Neural cell (in vitro differentiated cells): ENCODE measurements around the gene CPNE6. TPM values are rescaled to one million over a fixed set of nuclear protein-coding genes. Genes with fewer than 3 reads are reported as not detected.

ENCODE experiments used
- H2AFZ ChIP-seq: fragments of 200-600, 300-800 bp; sonication (generic), shearing (Covaris generic); 2 replicates; pipeline ENCODE4 v1.6.0; 2014; ENCODE audit warnings: low read depth, mild to moderate bottlenecking, antibody characterized with exemption, low read length, moderate library complexity
- H3F3A ChIP-seq: fragments of 200-600 bp; shearing (Covaris generic); 2 replicates; pipeline ENCODE4 v1.6.1; 2016; ENCODE audit warnings: mild to moderate bottlenecking, moderate library complexity, mixed read lengths, antibody characterized with exemption, low read length; ENCODE audit not compliant: insufficient read depth, poor library complexity, severe bottlenecking
- H3K27ac ChIP-seq: fragments of 200-600, 300-800 bp; sonication (generic), shearing (Covaris generic); 2 replicates; pipeline ENCODE4 v1.5.1; 2014; ENCODE audit warnings: mild to moderate bottlenecking, low read length, moderate library complexity
- H3K27me3 ChIP-seq: fragments of 300-800, 200-600 bp; sonication (generic), shearing (Covaris generic); 2 replicates; pipeline ENCODE4 v1.6.0; 2014; ENCODE audit warnings: mild to moderate bottlenecking, low read depth, low read length, moderate library complexity; ENCODE audit not compliant: insufficient read depth
- H3K36me3 ChIP-seq: fragments of 300-800, 200-600 bp; sonication (generic), shearing (Covaris generic); 2 replicates; pipeline ENCODE4 v1.5.1; 2014; ENCODE audit warnings: mild to moderate bottlenecking, antibody characterized with exemption, low read length, moderate library complexity; ENCODE audit not compliant: insufficient read depth
- H3K4me2 ChIP-seq: fragments of 300-800, 200-600 bp; sonication (generic), shearing (Covaris generic); 2 replicates; pipeline ENCODE4 v1.6.0; 2014; ENCODE audit warnings: mild to moderate bottlenecking, low read length
- H3K4me3 ChIP-seq: fragments of 300-800, 200-600 bp; sonication (generic), shearing (Covaris generic); 2 replicates; pipeline ENCODE4 v1.5.1; 2014; ENCODE audit warnings: mild to moderate bottlenecking, low read length, moderate library complexity
- H3K79me2 ChIP-seq: fragments of 200-600 bp; shearing (Covaris generic); replicated peaks from 2 replicates; pipeline ENCODE4 v1.6.0; 2014; ENCODE audit warnings: mild to moderate bottlenecking, low read length, moderate library complexity; ENCODE audit not compliant: insufficient read depth
- H3K9ac ChIP-seq: fragments of 300-800, 200-600 bp; sonication (generic), shearing (Covaris generic); 2 replicates; pipeline ENCODE4 v1.6.1; 2016; ENCODE audit warnings: mild to moderate bottlenecking, low read length, mixed read lengths
- H3K9me2 ChIP-seq: fragments of 200-600 bp; shearing (Covaris generic); 2 replicates; pipeline ENCODE4 v1.6.1; 2016; ENCODE audit warnings: mild to moderate bottlenecking, low read length, mixed read lengths; ENCODE audit not compliant: insufficient read depth
- H3K9me3 ChIP-seq: fragments of 200-600, 300-800 bp; sonication (generic), shearing (Covaris generic); 2 replicates; pipeline ENCODE4 v1.6.1; 2016; ENCODE audit warnings: mild to moderate bottlenecking, mixed run types, low read length, moderate library complexity, mixed read lengths
- H4K20me1 ChIP-seq: fragments of 200-600 bp; shearing (Covaris generic); 2 replicates; pipeline ENCODE4 v1.6.1; 2016; ENCODE audit warnings: mild to moderate bottlenecking, mixed run types; ENCODE audit not compliant: insufficient read depth
- EP300 ChIP-seq: fragments of 450-650 bp; conservative IDR thresholded peaks from 2 replicates; pipeline ENCODE4 v1.6.1; 2014; ENCODE audit warnings: antibody characterized with exemption, mild to moderate bottlenecking, moderate library complexity; ENCODE audit not compliant: poor library complexity, severe bottlenecking
- EZH2 ChIP-seq: fragments of 200-600, 300-800 bp; shearing (Covaris generic), sonication (generic); IDR thresholded peaks from 2 replicates; pipeline ENCODE4 v1.6.1; 2014; ENCODE audit warnings: antibody characterized with exemption, low read length, borderline replicate concordance, mild to moderate bottlenecking; ENCODE audit not compliant: insufficient read depth, poor library complexity, severe bottlenecking
- MXI1 ChIP-seq: fragments of 450-650 bp; conservative IDR thresholded peaks from 2 replicates; pipeline ENCODE4 v1.6.1; 2014; ENCODE audit warnings: antibody characterized with exemption, mild to moderate bottlenecking; ENCODE audit not compliant: poor library complexity, severe bottlenecking
- POLR2AphosphoS5 ChIP-seq: IDR thresholded peaks from 2 replicates; pipeline ENCODE4 v1.6.1; 2012
- RAD21 ChIP-seq: fragments of 450-650 bp; conservative IDR thresholded peaks from 2 replicates; pipeline ENCODE4 v1.6.1; 2014; ENCODE audit warnings: antibody characterized with exemption, mild to moderate bottlenecking, moderate library complexity
- SMC3 ChIP-seq: fragments of 450-650 bp; conservative IDR thresholded peaks from 2 replicates; pipeline ENCODE4 v1.6.1; 2014; ENCODE audit warnings: antibody characterized with exemption, mild to moderate bottlenecking, moderate library complexity; ENCODE audit not compliant: poor library complexity
- TAF1 ChIP-seq: IDR thresholded peaks from 2 replicates; pipeline ENCODE4 v1.6.1; 2012; ENCODE audit warnings: low read depth
- polyA plus RNA-seq: library from polyadenylated mRNA; depleted of rRNA; stranded (reverse); fragments of >200 nt; gene quantifications from 2 replicates; pipeline ENCODE4 v1.2.3, GENCODE V29; 2014
- TF ChIP-seq, protein P1 (sequence below): IDR thresholded peaks from 2 replicates; pipeline ENCODE4 v1.6.1; 2012; ENCODE audit warnings: borderline replicate concordance
- TF ChIP-seq, protein P2 (sequence below): fragments of 450-650 bp; IDR thresholded peaks from 2 replicates; pipeline ENCODE4 v1.5.1; 2014; ENCODE audit warnings: antibody characterized with exemption, mild to moderate bottlenecking, moderate library complexity; ENCODE audit not compliant: poor library complexity, severe bottlenecking

Gene CPNE6
- polyA plus RNA-seq, 1 donor from 2014 or later = 4.1 TPM

DNA sequence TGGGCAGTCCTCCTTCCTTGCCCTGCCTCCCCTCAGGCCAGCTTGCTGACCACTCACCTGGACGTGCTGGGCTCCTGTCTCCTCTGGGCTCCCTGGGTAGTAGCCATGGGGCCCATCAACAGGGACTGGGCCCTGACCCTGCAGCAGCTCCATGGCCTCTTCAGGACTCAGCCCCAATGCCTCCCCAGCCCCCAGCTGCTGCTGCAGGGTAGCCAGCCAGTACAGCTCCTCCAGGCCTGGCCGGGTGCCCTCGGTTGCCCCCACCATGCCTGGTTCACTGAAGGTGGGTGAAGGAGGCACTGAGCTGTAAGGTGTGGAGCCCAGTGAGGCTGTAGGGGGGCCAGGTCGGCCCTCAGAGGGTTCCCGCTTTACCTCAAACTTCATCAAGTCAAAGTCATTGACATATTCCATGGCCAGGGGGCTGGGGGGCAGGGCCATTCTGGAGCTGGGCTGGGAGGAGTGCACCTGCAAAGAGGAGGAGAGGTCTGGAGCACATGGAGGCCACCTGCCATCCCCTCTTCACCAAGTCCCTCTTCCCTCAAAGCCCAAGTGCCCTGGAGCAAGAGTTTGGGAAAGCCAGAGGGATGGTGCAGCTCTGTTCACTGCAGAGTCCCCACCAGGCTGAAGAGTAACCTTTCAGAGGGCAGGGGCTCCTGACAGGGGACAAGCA is 11.2 kb downstream of the CPNE6 start:
- Histone ChIP-seq H3K79me2 (no peaks in the 10 kb centered on the region), H2AFZ (no peak overlapping the region), H3K36me3 (no peaks in the 10 kb centered on the region), H4K20me1 (no peaks in the 10 kb centered on the region), H3K4me3 (no peak overlapping the region), H3K9ac (no peak overlapping the region), H3K4me2 (no peak overlapping the region), H3K9me2 (no peaks in the 10 kb centered on the region), H3F3A (peaks cover 3% of the 10 kb centered on the region), H3K27me3 (no peaks in the 10 kb centered on the region), H3K27ac (no peak overlapping the region), H3K9me3 (no peaks in the 10 kb centered on the region)
- TF ChIP-seq, protein P1, sequence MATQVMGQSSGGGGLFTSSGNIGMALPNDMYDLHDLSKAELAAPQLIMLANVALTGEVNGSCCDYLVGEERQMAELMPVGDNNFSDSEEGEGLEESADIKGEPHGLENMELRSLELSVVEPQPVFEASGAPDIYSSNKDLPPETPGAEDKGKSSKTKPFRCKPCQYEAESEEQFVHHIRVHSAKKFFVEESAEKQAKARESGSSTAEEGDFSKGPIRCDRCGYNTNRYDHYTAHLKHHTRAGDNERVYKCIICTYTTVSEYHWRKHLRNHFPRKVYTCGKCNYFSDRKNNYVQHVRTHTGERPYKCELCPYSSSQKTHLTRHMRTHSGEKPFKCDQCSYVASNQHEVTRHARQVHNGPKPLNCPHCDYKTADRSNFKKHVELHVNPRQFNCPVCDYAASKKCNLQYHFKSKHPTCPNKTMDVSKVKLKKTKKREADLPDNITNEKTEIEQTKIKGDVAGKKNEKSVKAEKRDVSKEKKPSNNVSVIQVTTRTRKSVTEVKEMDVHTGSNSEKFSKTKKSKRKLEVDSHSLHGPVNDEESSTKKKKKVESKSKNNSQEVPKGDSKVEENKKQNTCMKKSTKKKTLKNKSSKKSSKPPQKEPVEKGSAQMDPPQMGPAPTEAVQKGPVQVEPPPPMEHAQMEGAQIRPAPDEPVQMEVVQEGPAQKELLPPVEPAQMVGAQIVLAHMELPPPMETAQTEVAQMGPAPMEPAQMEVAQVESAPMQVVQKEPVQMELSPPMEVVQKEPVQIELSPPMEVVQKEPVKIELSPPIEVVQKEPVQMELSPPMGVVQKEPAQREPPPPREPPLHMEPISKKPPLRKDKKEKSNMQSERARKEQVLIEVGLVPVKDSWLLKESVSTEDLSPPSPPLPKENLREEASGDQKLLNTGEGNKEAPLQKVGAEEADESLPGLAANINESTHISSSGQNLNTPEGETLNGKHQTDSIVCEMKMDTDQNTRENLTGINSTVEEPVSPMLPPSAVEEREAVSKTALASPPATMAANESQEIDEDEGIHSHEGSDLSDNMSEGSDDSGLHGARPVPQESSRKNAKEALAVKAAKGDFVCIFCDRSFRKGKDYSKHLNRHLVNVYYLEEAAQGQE = no peak
- TF ChIP-seq TAF1 (no peak), SMC3 (no peak), EP300 (no peak), EZH2 (no peak), MXI1 (no peak), RAD21 (no peak), POLR2AphosphoS5 (no peak)
- TF ChIP-seq, protein P2, sequence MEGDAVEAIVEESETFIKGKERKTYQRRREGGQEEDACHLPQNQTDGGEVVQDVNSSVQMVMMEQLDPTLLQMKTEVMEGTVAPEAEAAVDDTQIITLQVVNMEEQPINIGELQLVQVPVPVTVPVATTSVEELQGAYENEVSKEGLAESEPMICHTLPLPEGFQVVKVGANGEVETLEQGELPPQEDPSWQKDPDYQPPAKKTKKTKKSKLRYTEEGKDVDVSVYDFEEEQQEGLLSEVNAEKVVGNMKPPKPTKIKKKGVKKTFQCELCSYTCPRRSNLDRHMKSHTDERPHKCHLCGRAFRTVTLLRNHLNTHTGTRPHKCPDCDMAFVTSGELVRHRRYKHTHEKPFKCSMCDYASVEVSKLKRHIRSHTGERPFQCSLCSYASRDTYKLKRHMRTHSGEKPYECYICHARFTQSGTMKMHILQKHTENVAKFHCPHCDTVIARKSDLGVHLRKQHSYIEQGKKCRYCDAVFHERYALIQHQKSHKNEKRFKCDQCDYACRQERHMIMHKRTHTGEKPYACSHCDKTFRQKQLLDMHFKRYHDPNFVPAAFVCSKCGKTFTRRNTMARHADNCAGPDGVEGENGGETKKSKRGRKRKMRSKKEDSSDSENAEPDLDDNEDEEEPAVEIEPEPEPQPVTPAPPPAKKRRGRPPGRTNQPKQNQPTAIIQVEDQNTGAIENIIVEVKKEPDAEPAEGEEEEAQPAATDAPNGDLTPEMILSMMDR = no peak

- H2AFZ ChIP-seq = no peak overlapping the region
- no peak overlapping the region for H3K27ac ChIP-seq
- no peak for TF ChIP-seq EP300
- TF ChIP-seq, protein P2 = no peak
- no peak for TF ChIP-seq SMC3
- TF ChIP-seq EZH2 = no peak
- TF ChIP-seq, protein P1 = no peak
- TF ChIP-seq MXI1 = no peak
- TF ChIP-seq TAF1 = no peak
- no peak for TF ChIP-seq POLR2AphosphoS5
- TF ChIP-seq RAD21 = no peak
- H3K9me3 ChIP-seq = no peaks in the 10 kb centered on the region
- no peaks in the 10 kb centered on the region for H3K36me3 ChIP-seq
- H3F3A ChIP-seq = peaks cover 3% of the 10 kb centered on the region
- no peaks in the 10 kb centered on the region for H3K79me2 ChIP-seq
- no peak overlapping the region for H3K4me2 ChIP-seq
- H3K27me3 ChIP-seq = no peaks in the 10 kb centered on the region
- H3K4me3 ChIP-seq = no peak overlapping the region
- H3K9me2 ChIP-seq = no peaks in the 10 kb centered on the region
- no peaks in the 10 kb centered on the region for H4K20me1 ChIP-seq
- H3K9ac ChIP-seq = no peak overlapping the region
Observed at GRCh38 chr14:24083462-24083861, 12.1 kb downstream of the CPNE6 start.
